Middle frontal gyrus (tissue), 1 donor: ENCODE results near the gene MPDZ.

ENCODE experiments used
- DNase-seq: peaks from one replicate; pipeline ENCODE4 v3.0.0-alpha.2; 2015; ENCODE audit warnings: low spot score; ENCODE audit errors: extremely low spot score

Gene MPDZ

GRCh38 chr9:13140843-13141592 is 138.5 kb downstream of the MPDZ start:
- no peak for DNase-seq

- no peak for DNase-seq
Measured at GRCh38 chr9:13139641-13140171, 139.8 kb downstream of the MPDZ start.

GRCh38 chr9:13137426-13137825 is 142.1 kb downstream of the MPDZ start:
- DNase-seq, result no peak

GRCh38 chr9:13131991-13132390 is 147.5 kb downstream of the MPDZ start:
- DNase-seq, result no peak

- DNase-seq, result no peak
Measured at GRCh38 chr9:13131416-13131815, 148.1 kb downstream of the MPDZ start.

- no peak for DNase-seq
Measured at GRCh38 chr9:13128266-13128860, 151.1 kb downstream of the MPDZ start.

- no peak for DNase-seq
Measured at GRCh38 chr9:13127131-13127530, 152.4 kb downstream of the MPDZ start.

GRCh38 chr9:13125261-13125660 is 154.2 kb downstream of the MPDZ start:
- no peak for DNase-seq

- DNase-seq, result no peak
Measured at GRCh38 chr9:13122756-13123369, 156.6 kb downstream of the MPDZ start.

GRCh38 chr9:13118313-13118712 is 161.2 kb downstream of the MPDZ start:
- DNase-seq, result no peak

GRCh38 chr9:13116292-13116691 is 163.2 kb downstream of the MPDZ start:
- no peak for DNase-seq

- DNase-seq, result no peak
Measured at GRCh38 chr9:13113751-13114150, 165.7 kb downstream of the MPDZ start.

- no peak for DNase-seq
Measured at GRCh38 chr9:13113216-13113615, 166.3 kb downstream of the MPDZ start.

- no peak for DNase-seq
Measured at GRCh38 chr9:13111778-13112177, 167.7 kb downstream of the MPDZ start.

GRCh38 chr9:13110766-13111417 is 168.6 kb downstream of the MPDZ start:
- DNase-seq, result no peak

- no peak for DNase-seq
Measured at GRCh38 chr9:13109781-13110180, 169.7 kb downstream of the MPDZ start.

- DNase-seq, result no peak
Measured at GRCh38 chr9:13107008-13107407, 172.5 kb downstream of the MPDZ start.

- no peak for DNase-seq
Measured at GRCh38 chr9:13100914-13101572, 178.4 kb downstream of the MPDZ start.

- no peak for DNase-seq
Measured at GRCh38 chr9:13095056-13095455, 184.4 kb downstream of the MPDZ start.

- DNase-seq, result no peak
Measured at GRCh38 chr9:13090628-13091027, 188.9 kb downstream of the MPDZ start.

GRCh38 chr9:13089666-13090065 is 189.8 kb downstream of the MPDZ start:
- DNase-seq, result no peak
